Epidermal melanocyte (primary cell): ENCODE data around the gene HPX.
"Not testable (repeated sequence)": the region's sequence is repeated elsewhere in the genome, so short reads cannot be mapped to it uniquely, and the experiment has no call there.

Experiments
- DNase-seq: peaks from one replicate; pipeline ENCODE4 v3.0.0; 2011; ENCODE audit warnings: low spot score; ENCODE audit not compliant: insufficient read length

The HPX gene

DNA sequence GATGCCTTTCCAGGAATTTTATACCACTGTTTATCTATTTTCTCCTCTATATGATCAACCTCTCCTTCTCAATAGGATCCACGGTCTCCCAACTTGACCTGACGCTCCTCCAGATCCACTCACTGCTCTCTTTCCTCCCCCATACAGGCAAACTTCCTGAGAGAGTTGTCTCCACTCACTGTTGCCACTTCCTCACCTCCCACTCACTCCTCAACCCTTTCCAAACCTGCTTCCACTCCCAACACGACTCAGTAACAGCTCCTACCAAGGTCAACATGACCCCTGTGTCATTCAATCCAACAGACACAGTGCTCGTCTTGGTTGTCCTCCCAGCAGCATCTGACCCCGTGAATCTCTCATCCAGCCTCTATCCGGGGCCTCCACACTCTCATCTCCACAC lies 25.0 kb downstream of the HPX start:
- no peak for DNase-seq

GRCh38 chr11:6414874-6415328 lies 25.9 kb downstream of the HPX start:
- peak; percentile 26 for DNase-seq

DNA sequence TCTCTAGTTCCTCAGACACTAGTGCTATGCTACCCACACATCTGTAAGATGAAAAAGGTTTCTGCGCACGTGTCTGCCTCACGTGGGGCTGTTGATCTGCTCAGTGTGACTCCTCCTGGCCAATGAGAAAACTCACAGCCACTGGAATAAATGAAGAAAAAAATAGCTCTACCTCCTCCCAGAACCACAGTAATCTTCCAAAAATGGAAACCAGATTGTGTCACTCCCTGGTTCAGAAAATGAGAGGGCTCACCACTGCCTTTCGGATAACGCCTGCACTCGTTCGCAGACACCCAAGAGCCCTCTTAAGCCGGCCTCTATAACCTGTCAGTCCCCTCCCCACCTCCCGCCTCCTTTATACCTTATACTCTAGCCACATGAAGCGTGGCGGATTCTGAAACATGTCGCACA lies 27.0 kb downstream of the HPX start:
- no peak for DNase-seq

GRCh38 chr11:6411594-6412031 lies 29.2 kb downstream of the HPX start:
- no peak for DNase-seq

- DNase-seq = no peak
These were observed 29.9 kb downstream of the HPX start for GRCh38 chr11:6410695-6411430.

DNA sequence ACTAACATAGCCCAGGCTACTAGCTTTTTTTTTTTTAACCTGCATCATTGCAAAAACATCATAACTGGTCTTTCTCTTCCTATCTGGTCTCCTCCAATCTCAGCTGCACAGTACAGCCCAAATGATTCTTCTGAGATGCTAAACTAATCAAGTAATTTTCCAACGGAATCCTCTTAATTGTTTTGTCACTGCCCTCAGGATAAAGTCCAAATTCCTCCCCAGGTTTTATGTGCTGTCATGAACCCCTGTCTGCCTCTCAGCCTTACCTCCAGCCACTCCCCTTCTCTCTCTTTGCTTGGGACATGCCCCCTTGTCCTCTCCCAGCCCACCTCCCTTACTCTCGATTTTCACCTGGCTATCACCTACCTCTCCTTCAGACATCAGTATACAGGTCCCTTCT lies 34.4 kb downstream of the HPX start:
- DNase-seq = no peak

- DNase-seq = no peak
These were observed 34.9 kb downstream of the HPX start for GRCh38 chr11:6405846-6406245.

DNA sequence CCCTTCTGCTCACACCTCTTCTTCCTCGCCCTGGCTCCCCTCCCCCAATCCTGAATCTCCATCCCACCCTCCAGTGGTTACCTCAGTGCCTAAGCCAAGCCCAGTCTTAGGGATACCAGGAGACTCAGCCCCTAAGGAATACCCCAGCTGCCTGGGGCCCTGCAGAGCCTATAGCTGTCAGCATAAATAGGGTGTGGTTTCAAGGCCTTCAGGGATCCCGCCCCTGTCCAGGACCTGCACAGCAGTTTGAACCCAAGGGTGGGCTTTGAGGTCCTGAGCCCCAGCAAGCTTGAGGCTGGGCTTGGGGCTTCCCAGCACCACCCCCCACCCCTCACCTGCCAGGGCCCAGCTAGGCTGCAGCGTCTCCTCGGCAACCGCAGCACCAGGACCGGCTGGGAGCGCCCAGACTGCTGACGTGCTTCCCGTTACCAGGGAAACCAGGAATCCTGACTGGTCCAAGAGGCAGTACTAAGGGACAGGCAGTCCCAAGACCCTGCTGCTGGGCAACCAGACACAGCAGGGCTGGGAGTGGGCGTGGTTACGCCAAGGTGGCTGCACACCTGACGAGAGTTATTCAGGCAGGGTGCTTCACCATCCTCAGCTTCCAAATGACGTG lies 35.6 kb downstream of the HPX start:
- no peak for DNase-seq

DNA sequence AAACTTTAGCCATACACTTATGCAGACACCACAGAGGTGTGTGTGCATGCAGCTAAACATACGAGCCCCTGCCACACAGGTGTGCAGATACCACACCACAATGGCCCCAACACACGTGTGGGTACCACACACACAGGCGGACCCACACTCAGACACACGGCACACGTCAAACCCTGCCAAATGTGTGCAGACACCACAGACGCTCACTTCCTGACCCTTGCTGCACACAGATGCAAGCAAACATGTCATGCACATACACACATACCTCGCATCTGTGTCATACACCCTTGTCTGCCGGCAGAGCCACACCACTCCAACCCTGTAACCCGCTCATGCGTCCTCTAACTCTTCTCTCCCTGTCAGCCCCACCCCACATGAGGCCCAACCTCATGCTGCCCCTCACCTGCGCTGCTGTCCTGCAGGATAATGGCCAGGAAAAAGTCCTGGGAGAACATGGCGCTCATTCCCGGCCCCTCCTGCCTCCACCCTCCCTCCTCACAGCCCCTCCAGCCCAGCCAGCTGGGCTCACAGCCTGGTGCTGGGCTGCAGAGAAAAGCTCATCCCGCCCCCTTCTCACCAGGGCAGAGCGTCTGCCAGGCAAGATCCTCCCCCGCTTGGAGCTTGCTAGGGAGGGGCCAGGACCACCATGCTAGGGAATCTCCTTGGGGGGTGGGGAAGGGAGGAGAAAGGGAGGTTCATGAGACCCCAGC lies 36.3 kb downstream of the HPX start:
- no peak for DNase-seq

DNA sequence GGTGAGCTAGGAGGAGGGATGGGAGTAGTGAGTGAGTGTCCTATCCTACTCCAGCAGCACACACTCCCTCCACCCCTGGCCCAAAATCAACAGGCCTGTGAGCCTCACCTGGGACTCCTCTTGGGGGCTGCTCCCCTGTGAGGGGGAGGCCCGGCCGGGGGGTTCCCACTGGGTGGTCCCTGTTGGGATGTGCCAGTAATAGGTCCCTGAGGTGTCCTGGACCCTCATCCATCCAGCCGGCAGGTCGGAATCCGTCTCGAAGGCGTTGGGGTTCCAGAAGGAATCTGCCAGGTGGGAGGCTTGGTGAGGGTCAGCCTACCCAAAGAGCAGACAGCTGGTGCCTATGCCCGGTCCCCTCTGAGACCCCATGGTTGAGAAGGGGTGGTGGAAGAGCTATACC lies 37.2 kb downstream of the HPX start:
- DNase-seq = no peak

DNA sequence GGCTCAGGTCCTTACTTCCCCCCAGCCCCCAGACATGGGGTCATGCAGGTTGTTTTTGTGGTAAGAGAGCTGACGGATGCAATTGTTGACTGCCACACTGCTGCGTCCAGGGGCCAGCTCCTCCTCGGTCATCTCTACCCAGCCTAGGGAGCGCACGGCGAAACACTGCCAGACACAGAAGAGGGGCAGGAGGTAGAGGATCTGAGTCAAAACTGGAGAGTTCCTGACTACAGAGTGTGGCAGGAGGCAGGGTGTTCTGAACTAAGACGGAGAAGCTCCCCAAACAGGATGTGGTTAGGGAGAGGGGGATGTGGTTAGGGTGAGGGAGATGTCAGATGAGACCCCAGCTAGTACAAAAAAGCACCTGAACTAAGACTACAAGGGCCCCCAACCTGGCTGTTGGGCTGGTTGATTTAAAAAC lies 38.2 kb downstream of the HPX start:
- DNase-seq = no peak

DNA sequence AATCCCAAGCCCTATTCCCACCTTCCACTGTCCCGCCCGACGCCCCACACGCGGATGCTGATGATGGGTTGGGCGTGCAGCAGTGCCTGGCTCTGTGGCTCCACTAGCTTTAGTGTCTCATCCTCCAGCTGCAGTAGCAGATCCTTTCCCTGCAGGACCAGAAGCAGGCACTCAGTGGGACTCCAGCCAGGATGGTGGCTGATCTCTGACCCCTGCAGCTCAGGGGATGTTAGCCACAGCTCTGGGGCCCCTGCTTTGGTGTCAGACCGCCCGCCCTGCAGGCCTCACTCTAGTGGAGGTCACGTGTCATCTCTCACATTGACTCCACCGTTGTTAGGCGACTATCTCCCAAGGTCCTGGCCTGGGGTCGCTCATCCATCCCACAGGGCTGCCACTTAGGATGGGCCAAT lies 38.7 kb downstream of the HPX start:
- no peak for DNase-seq

DNA sequence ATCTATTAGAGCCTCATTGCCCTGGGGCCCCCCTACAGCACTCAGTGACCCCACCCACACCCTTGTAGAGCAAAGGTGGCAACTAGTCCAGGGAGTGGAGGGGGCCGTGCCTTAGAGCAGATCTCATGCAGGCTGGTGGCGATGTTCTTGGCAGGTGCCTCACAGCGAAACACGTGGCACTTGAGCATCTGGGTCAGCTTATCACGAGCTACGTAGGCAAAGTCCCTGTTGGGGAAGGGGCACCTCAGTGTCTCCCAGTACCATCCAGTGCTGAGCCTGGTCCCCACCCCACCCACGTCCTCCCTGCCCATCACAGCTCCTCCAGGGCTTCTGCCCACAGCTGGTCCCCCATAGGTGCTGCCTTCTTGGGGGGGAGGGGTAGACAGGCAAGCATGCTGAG lies 39.3 kb downstream of the HPX start:
- DNase-seq = no peak

- DNase-seq = no peak
These were observed 40.1 kb downstream of the HPX start for GRCh38 chr11:6400431-6401345.

- DNase-seq = no peak
These were observed 43.2 kb downstream of the HPX start for GRCh38 chr11:6397636-6398035.

DNA sequence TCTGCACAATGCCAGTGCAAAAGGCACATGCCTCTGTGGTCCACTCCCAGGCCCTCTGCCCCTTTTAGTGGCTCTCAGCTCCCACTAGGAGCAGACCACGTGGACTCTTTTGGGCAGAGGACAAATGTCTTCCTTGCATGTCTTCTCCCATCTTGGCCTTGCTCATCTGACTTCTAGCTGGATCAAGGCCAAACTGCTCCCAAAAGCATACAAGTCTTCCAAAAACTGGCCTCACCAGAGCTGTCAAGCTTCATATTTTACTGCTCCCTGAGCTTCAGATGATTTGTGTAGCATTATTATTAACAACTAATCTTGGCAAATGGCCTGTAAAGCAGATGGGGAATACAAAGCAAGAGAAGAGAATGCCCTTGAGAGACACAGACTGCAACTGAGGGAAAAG lies 43.6 kb downstream of the HPX start:
- no peak for DNase-seq

DNA sequence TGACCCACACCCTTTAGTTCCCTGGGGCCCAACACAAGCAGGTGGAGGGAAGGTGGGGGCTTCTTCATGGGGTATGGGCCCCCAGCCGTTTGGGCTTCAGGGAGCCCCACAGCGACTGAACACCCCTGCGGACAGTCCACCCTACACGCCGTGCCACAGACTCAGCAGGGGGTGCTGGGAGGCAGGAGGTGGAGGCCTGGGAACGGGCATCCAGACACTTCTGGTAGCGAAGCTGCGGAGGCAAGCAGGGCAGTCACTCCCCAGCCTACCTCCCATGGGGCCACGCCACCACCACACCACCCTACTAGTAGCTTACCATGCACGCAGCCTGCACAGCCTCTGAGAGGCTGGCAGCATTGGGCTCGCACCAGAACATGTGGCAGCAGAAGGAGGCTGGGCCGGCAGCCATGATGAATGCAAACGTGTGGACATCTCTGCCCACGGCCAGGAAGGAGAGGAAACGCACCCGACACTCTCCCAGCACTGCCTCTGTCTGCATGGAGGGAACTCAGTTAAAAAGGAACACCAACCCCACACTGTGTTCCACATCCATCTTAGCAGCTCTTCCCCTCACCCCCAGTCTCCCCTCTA lies 45.2 kb downstream of the HPX start:
- DNase-seq = no peak

- no peak for DNase-seq
These were observed 46.7 kb downstream of the HPX start for GRCh38 chr11:6393989-6394670.

DNA sequence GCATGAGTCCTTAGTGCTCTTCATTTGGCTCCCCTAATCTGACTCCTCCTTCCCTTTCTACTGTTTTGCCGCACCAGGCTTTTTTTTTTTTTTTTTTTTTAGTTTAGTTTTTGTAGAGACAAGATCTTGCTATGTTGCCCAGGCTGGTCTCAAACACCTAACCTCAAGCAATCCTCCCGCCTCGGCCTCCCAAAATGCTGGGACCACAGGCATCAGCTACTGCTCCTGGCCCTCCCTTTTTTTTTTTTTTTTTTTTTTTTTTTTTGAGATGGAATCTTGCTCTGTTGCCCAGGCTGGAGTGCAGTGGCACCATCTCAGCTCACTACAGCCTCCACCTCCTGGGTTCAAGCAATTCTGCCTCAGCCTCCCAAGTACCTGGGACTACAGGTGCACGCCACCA lies 48.5 kb downstream of the HPX start:
- not testable (repeated sequence) for DNase-seq

GRCh38 chr11:6391537-6392134 lies 49.2 kb downstream of the HPX start:
- no peak for DNase-seq
